ENCODE results near the gene CCDC30. TPM values are rescaled to one million over a fixed set of nuclear protein-coding genes. Genes with fewer than 3 reads are reported as not detected.

CCDC30 gene
- total RNA-seq, 1 donor from 2014 or later, result 1.8 TPM

DNA sequence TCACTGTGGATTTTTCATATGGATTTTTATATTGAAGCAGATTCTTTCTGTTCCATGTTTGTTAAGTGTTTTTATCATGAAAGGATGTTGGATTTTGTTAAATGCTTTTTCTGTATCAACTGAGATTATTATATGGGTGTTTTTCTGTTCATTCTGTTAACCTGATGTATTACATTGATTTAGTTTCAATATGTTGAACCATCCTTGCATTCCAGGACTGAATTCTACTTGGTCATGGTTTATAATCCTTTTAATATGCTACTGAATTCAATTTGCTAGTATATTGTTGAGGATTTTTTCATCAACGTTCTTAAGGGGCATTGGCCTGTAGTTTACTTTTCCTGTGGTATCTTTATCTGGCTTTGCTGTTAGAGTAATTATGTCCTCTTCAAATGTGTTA is 55.8 kb downstream of the CCDC30 start:
- DNase-seq (ENCODE audit: low read depth), result no peak
- TF ChIP-seq, protein P1, sequence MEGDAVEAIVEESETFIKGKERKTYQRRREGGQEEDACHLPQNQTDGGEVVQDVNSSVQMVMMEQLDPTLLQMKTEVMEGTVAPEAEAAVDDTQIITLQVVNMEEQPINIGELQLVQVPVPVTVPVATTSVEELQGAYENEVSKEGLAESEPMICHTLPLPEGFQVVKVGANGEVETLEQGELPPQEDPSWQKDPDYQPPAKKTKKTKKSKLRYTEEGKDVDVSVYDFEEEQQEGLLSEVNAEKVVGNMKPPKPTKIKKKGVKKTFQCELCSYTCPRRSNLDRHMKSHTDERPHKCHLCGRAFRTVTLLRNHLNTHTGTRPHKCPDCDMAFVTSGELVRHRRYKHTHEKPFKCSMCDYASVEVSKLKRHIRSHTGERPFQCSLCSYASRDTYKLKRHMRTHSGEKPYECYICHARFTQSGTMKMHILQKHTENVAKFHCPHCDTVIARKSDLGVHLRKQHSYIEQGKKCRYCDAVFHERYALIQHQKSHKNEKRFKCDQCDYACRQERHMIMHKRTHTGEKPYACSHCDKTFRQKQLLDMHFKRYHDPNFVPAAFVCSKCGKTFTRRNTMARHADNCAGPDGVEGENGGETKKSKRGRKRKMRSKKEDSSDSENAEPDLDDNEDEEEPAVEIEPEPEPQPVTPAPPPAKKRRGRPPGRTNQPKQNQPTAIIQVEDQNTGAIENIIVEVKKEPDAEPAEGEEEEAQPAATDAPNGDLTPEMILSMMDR (IDR thresholded peaks at IDR 0.05; ENCODE audit: insufficient read depth, low read length, poor library complexity, severe bottlenecking), result no peak
- Histone ChIP-seq H3K27me3 (ENCODE audit: control insufficient read depth, insufficient read depth, low read length) (no peaks in the 10 kb centered on the region), H3K4me3 (ENCODE audit: low read depth, low read length) (no peak overlapping the region), H3K36me3 (ENCODE audit: control insufficient read depth, insufficient read depth, low read length) (no peaks in the 10 kb centered on the region)

DNA sequence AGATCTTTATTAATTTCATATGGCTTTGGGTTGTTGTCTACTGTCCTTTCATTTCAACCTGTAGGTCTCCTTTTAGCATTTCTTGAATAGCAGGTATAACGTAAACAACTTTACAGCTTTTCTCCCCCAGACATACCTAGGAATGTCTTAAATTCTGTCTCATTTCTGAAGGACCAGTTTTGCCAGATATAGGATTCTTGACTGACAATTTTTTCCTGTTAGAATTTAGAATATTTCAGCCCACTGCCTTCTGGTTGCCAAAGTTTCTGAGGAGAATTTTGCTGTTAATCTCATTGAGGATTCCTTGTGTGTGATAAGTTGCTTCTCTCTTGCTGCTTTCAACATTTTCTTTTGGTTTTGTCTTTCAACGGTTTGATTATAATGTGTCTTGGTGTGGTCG is 60.1 kb downstream of the CCDC30 start:
- H3K27me3 ChIP-seq (ENCODE audit: control insufficient read depth, insufficient read depth, low read length), result no peaks in the 10 kb centered on the region
- DNase-seq (ENCODE audit: low read depth), result no peak
- TF ChIP-seq, protein P1 (IDR thresholded peaks at IDR 0.05; ENCODE audit: insufficient read depth, low read length, poor library complexity, severe bottlenecking), result no peak
- H3K36me3 ChIP-seq (ENCODE audit: control insufficient read depth, insufficient read depth, low read length), result no peaks in the 10 kb centered on the region
- no peak overlapping the region for H3K4me3 ChIP-seq (ENCODE audit: low read depth, low read length)

DNA sequence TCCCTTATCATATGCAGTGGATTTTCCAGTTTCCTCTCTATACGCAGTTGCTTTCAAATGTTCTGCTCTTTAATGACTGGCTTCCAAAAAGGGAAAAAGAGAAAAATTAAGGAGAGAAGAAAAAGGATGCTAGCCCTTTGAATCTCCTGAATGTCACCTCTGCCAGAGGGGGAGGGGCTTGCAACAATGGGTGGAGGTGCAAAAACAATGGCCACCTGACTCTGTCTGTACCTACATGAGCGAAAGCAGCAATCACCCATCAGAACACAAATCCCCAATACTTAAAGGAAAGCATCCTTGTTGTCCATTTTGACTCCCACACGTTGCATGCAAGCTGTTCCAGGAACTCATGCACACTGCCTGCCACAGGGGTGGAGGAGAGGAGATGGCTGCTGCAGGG is 61.2 kb downstream of the CCDC30 start:
- no peak overlapping the region for H3K4me3 ChIP-seq (ENCODE audit: low read depth, low read length)
- no peaks in the 10 kb centered on the region for H3K27me3 ChIP-seq (ENCODE audit: control insufficient read depth, insufficient read depth, low read length)
- DNase-seq (ENCODE audit: low read depth), result no peak

DNA sequence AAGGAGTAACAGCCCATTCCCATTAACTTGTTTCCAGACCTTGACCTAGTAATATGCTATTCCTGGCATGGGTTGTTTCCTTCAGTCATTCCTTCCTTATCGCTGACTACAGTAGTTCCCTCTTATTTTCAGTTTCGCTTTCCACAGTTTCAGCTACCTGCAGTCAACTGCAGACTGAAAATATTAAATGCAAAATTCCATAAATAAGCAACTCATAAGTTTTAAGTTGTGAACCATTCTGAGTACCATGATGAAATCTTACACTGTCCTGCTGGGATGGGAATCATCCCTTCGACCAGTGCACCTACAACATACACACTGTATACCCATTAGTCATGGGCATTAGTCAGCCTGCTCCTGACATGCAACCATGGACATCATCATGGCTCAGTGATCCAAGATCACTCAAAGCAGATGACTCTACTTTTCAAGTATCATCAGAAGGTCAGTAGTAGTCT is 66.7 kb downstream of the CCDC30 start:
- DNase-seq (ENCODE audit: low read depth), result peak; percentile 74
- Histone ChIP-seq H3K27me3 (ENCODE audit: control insufficient read depth, insufficient read depth, low read length) (no peaks in the 10 kb centered on the region), H3K36me3 (ENCODE audit: control insufficient read depth, insufficient read depth, low read length) (no peaks in the 10 kb centered on the region), H3K4me3 (ENCODE audit: low read depth, low read length) (no peak overlapping the region)
- TF ChIP-seq, protein P1 (IDR thresholded peaks at IDR 0.05; ENCODE audit: insufficient read depth, low read length, poor library complexity, severe bottlenecking), result no peak

More for the DNA sequence above, 61.2 kb downstream of the CCDC30 start:
- no peaks in the 10 kb centered on the region for H3K36me3 ChIP-seq (ENCODE audit: control insufficient read depth, insufficient read depth, low read length)
- TF ChIP-seq, protein P1 (IDR thresholded peaks at IDR 0.05; ENCODE audit: insufficient read depth, low read length, poor library complexity, severe bottlenecking), result no peak

DNA sequence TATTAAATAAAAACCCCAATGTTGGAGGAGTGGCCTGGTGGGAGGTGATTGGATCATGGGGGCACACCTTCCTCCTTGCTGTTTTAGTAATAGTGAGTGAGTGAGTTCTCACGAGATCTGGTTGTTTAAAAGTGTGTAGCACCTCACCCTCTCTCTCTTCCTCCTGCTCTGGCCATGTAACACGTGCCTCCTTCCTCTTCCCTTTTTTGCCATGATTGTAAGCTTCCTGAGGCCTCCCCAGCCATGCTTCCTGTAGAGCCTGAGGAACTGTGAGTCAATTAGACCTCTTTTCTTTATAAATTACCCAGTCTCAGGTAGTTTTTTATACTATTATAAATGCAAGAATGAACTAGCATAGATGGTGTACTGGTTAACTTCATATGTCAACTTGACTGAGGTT is 68.0 kb downstream of the CCDC30 start:
- Histone ChIP-seq H3K4me3 (ENCODE audit: low read depth, low read length) (no peak overlapping the region), H3K27me3 (ENCODE audit: control insufficient read depth, insufficient read depth, low read length) (no peaks in the 10 kb centered on the region), H3K36me3 (ENCODE audit: control insufficient read depth, insufficient read depth, low read length) (no peaks in the 10 kb centered on the region)
- DNase-seq (ENCODE audit: low read depth), result no peak
- TF ChIP-seq, protein P1 (IDR thresholded peaks at IDR 0.05; ENCODE audit: insufficient read depth, low read length, poor library complexity, severe bottlenecking), result no peak

DNA sequence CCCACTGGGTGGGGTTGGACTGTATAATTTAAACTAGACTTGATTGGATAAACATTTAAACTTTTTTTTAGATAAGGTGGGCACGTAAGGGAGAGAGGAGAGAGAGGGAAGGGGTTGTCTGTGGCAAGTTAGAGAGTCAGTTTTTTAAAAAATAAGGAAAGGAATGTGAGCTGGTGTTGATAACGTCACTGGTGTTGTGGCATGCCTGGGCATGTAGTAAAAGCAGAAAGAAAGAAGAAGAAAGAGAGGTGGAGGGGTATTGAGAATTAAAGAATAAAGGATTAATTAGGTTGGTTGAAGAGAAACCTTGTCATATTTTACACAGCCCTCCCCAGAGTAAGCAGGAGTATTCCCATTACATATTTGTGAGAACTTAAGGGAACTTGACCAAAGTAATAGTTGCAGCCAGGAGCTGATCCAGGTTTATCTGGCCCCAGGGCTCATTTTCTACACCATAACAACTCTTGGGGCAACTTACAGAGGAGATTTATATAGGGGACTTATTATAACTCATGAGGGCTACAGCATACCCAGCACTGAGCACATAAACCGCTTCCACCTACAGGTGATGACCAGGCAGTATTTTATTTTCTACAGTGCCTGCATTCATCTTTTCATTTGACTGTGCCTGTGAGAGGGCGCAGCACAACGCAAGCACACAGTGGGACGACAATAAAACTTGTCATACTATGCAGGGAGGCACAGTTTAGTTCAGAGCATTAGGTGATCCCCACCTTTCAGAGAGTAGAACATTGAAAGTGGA is 70.2 kb downstream of the CCDC30 start:
- TF ChIP-seq, protein P1 (IDR thresholded peaks at IDR 0.05; ENCODE audit: insufficient read depth, low read length, poor library complexity, severe bottlenecking), result no peak
- DNase-seq (ENCODE audit: low read depth), result no peak
- no peaks in the 10 kb centered on the region for H3K36me3 ChIP-seq (ENCODE audit: control insufficient read depth, insufficient read depth, low read length)
- H3K27me3 ChIP-seq (ENCODE audit: control insufficient read depth, insufficient read depth, low read length), result no peaks in the 10 kb centered on the region
- H3K4me3 ChIP-seq (ENCODE audit: low read depth, low read length), result no peak overlapping the region
